NCI-H82 treated with DMSO at 0.1 percent for 48 hours (cell line): ENCODE data around the gene ZFP28.
A peak's percentile ranks its signal among the peaks of the same experiment; 100 is the strongest.

ENCODE experiments used
- DNase-seq: peaks from one replicate; lab custom pipeline; 2025; ENCODE audit not compliant: unreplicated experiment; lab: John Stamatoyannopoulos, UW

The ZFP28 gene

DNA sequence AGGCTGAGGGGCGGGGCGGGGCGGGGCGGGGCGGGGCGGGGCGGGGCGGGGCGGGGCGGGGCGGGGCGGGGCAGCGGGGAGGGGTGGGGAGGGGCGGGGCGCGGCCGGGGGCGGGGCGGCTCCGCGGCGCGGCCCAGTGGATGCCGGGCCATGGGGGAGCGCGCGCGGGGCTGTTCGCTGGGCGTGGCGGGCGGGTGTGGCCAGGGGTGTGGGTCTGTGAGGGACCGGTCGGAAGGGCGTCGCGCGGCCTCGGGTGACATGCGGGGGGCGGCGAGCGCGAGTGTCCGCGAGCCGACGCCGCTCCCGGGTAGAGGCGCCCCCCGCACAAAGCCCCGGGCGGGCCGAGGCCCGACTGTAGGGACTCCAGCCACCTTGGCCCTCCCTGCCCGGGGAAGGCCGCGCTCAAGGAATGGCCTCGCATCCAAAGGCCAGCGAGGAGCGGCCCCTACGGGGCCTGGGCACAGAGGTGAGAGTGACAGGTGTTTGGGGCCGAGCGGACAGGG is at the start of gene ZFP28:
ZFP28 (plus strand) TSS at position 188 of the 503 bp plus-strand sequence; CDS start at position 259, 71 bp downstream.
- DNase-seq: peak; percentile 62

- DNase-seq: no peak
Observed at GRCh38 chr19:56491399-56491798, 47.3 kb upstream of the ZFP28 start.

DNA sequence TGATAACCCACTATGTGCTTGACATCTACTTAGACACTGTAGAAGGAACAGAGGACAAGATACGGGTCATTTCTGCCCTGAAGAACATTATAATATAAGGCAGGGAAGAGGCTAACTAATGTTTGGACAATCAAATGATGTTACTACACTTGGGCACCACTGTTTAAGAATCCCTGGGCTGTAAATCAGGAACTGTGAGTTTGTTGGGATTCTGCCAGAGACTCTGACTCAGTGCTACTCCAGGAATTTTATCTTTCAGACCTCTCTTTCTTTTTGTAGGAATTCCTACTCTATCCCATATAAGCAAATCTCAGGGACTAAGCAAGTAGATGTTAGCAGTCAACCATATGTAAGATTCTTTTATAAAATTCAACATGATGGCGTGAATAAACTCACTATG is 34.2 kb upstream of the ZFP28 start:
- DNase-seq: no peak

DNA sequence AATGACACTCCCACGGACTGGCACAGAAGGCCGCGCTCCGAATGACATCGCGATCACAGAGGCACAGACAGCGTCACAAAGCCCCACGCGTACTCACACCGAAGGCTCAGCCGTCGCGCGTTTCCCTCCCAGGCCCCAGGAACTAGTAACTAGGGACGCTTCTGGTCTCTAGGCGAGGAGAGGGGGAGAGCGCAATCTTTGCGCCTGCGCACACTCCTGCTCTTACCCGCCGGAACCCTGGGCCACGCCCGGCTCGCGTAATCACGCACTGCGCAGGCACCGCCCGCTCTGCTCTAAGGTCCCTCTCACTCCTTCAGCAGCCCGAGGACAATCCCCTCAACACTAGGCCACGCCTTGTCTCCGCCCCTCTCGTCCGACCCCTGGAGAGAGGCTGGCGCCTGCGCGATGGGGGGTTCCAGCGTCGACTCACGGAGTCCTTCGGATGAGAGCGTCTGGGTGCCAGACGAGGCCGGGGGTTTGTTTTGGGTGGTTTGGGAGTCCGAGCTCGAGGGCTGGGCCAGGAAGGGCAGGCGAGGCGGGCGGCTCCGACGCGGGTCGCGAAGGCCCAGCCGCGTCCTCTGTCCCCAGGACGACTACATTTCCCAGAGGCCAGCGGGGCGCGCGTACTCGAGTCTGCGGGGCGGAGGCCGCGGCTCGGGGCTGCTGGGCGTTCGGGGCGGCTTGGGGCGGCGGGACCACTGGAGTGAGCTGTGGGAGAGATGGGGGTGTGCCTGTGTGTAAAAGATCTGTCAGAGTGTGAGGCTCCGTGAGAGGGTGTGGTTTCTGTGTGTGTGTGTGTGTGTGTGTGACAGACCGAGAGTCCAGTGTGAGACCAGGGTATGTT is 31.1 kb upstream of the ZFP28 start, which contains the start of gene ZNF471:
ZNF471 (plus strand) TSS at position 410 of the 844 bp plus-strand sequence. CDS start 3,717 bp downstream, outside the sequence.
- peak; percentile 95 for DNase-seq

GRCh38 chr19:56508290-56508778 is 30.4 kb upstream of the ZFP28 start:
- no peak for DNase-seq

- DNase-seq: no peak
Observed at GRCh38 chr19:56525214-56525860, 13.4 kb upstream of the ZFP28 start.

DNA sequence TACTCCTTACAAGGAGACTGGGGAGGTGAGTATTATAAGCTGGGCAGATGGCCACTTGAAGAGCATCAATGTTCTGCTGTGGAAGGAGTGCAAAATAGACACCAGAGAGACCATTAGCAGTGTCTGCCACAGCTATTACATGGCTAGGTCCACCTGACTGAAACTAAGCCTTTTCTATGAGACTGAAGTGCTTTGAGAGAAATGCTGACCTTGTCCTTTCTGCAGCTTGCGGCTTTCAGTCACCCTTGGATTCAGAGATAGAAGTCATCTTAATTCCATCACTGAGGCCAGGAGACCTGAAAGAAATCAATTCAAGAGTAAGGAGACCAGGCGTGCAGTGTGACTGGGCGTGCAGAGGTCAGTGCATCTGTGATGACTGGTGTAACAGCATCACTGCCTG is 1.3 kb upstream of the ZFP28 start:
- no peak for DNase-seq

- peak; percentile 73 for DNase-seq
Observed at GRCh38 chr19:56538254-56538760, 441 bp upstream of the ZFP28 start.

DNA sequence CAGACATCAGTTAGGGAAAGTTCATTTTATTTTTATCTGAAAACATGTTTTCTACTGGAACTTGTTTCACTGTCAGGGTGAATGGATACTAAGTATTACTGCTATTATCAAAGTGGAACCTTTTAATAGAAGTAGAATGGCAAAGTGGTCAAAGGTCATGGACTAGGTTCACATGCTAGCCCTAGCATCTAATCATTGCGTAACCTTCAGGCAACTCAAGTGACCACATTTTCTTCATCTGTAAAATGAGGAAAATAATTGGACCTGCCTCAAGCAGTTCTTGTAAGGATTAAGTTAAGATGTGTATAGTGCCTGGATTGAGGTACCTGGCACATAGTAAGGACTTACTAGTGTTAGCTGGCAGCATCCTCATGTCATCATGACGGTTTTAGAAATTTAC is 5.0 kb downstream of the ZFP28 start:
- DNase-seq: no peak

DNA sequence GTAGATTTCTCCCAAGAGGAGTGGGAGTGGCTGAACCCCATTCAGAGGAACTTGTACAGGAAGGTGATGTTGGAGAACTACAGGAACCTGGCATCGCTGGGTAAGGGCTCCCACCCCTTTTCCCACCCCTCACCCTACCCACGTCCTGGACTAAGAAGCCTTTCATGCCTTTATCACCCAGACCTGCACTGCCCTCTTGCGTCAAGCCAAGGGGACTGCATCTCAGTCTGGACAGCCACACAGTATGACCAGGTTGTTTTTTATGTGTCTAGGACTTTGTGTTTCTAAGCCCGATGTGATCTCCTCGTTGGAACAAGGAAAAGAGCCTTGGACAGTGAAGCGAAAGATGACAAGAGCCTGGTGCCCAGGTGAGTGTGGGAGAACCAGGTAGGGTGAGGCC is 8.8 kb downstream of the ZFP28 start:
- DNase-seq: no peak

GRCh38 chr19:56554272-56554869 is 15.6 kb downstream of the ZFP28 start:
- DNase-seq: no peak

GRCh38 chr19:56562766-56563165 is 24.0 kb downstream of the ZFP28 start:
- DNase-seq: no peak

DNA sequence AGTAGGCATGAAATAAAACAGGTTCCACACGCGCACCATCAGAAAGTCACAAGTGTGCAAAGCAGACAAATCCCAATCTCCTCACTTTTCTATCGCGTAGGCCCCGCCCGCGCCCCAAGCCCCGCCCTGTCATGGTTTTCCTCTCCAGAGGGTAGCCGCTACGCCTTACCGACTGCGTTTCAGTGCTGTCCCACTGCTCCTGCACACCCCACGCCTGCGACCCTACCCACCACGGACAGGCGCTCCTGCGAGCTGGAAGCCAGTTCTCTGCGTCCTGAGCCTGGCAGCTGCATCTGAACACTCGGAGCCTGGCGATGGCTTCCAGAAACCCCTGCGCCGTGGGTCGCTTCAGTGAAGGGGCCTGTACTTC is 28.1 kb downstream of the ZFP28 start:
- DNase-seq: no peak

DNA sequence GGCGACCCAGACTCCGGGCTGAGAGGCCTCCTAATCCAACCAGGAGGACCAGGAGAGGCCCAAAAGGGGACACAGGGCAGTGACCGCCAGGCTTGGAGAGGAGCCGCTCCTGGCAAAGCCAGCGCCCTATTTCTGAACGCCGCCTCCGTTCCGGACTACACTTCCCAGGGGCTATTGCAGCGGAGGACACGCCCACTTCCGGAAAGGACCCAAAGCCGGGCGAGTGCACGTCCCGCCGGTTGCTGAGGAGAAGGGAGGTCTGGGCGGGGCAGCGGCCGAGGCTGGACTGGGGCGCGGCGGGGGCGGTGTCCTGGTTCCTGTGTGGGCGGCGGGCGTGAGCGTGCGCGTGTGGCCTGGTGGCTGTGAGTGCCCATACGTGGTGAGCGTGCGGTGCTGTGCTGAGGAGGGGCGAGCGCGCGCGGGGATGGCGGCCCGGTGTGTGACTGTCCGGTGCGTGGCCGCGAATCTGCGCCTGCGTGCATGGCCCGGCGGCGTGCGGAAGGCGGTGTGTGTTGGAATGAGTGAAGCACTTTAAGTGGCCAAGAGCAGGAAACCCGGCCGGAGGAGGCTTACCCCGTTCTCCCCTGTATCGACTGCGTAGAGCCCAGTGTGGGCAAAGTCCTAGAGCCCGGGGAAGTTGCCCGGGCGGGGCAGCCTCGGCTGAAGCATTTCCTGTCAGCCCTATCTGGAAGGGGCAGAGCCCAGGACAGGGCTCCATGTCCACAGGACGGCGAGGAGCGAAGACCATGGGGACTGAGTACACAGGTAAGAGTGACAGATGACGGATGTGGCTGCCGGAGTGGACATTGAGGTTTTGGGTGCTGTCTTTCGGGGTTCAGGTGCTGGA is 28.7 kb downstream of the ZFP28 start, which contains the start of gene ZNF470:
ZNF470 (plus strand) TSS at position 195 of the 847 bp plus-strand sequence. CDS start 2,844 bp downstream, outside the sequence.
- peak; percentile 65 for DNase-seq

DNA sequence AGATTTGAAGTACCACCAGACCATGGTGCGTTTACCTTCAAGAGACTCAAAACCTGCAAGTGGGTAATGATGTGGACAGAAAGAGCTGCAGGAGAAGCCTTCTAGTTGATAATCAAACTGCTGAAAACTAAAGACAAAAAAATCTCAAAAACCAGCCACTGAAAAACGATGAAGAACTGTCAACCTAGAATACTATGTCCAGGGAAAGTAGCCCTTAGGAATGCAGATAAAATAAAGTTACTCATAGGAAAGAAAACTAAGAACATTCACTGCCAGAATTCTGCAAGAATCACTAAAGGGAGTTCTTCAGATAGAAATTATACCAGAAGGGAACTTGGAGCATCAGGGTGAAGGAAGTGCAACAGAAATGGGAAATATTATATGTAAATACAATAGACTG is 33.8 kb downstream of the ZFP28 start:
- DNase-seq: no peak

GRCh38 chr19:56573914-56574313 is 35.2 kb downstream of the ZFP28 start:
- no peak for DNase-seq

DNA sequence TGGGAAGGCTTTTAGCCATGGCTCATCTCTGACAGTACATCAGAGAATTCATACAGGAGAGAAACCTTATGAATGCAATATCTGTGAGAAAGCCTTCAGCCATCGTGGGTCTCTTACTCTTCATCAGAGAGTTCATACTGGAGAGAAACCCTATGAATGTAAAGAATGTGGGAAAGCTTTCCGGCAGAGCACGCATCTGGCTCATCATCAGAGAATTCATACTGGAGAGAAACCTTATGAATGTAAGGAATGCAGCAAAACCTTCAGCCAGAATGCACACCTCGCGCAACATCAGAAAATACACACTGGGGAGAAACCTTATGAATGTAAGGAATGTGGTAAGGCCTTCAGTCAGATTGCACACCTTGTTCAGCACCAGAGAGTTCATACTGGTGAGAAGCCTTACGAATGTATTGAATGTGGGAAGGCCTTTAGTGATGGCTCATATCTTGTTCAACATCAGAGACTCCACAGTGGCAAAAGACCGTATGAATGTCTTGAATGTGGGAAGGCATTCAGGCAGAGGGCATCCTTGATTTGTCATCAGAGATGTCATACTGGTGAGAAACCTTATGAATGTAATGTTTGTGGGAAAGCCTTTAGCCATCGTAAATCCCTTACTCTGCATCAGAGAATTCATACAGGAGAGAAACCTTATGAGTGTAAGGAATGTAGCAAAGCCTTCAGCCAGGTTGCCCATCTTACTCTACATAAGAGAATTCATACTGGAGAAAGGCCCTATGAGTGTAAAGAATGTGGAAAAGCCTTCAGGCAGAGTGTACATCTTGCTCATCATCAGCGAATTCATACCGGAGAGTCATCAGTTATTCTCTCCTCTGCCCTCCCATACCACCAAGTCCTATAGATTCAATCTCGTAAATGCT is 39.2 kb downstream of the ZFP28 start:
- no peak for DNase-seq

GRCh38 chr19:56594446-56594782 is 55.7 kb downstream of the ZFP28 start:
- DNase-seq: no peak

DNA sequence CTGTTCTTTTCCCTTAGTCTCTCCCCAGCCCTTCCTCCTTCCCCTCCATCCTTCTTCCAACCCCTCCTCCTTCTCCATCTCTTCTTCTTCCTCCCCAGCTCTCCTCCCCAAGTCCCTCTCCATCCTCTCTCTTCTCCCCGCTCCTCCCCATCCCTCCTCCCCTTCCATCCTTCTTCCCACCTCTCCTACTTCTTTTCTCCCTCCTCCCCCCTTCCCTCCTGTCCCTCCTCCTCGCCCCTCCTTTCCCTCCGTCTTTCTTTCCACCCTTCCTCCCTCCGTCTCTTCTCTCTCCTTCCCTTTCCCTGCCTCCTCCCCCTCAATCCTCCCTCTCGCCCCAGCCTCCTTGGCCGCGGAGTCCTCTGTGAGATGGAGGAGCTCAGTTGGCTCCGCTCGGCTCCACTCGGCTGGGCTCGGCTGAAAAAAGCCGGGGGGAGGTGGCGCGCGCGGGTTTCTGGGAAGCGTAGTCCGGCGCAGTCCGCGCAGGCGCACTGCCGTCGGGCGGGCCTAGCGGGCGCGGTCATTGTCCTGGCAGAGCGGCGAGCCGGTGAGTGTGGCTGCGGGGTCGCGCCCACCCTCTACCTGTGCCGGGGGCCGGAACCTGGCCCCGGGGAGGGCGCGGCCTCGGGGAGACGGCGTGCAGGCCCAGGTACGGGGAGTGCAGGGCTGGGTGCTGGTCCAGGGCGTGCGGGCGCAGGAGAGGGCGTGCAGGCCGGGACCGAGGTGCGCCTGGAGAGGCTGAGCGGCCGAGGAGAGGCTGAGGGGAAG is 56.2 kb downstream of the ZFP28 start, which contains the start of gene ZNF71:
ZNF71 (plus strand) TSS at position 520 of the 765 bp plus-strand sequence. CDS start 6,257 bp downstream, outside the sequence.
- peak; percentile 65 for DNase-seq
